ENCODE results near the gene CNNM4.
"Not testable (repeated sequence)": the region's sequence is repeated elsewhere in the genome, so short reads cannot be mapped to it uniquely, and the experiment has no call there.

Gene CNNM4

GRCh38 chr2:96795076-96795475 lies 34.4 kb downstream of the CNNM4 start:
- no peak for DNase-seq

GRCh38 chr2:96796497-96796896 lies 35.8 kb downstream of the CNNM4 start:
- not testable (repeated sequence) for DNase-seq

DNA sequence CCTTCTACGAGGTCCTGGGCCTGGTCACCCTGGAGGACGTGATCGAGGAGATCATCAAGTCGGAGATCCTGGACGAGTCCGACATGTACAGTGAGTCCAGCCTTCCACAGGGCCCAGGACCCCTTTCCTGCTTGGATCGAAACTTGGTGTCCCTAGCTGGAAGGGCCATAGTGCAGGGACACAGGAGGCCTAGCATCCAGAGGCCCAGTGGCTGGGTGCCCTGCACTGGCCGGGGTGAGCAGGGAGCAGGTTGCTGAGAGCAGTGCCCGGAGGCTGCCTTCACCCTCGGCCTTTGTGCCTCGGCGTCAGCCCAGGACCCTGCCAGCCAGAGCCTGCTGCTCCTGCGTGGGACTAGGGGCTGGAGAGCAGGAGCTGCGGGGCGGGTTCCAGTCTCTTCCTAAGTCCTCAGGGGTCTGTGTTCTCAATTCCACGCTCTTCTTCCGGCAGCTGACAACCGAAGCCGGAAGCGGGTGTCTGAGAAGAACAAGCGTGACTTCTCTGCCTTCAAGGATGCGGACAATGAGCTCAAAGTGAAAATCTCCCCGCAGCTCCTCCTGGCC lies 36.4 kb downstream of the CNNM4 start:
- no peak for DNase-seq

DNA sequence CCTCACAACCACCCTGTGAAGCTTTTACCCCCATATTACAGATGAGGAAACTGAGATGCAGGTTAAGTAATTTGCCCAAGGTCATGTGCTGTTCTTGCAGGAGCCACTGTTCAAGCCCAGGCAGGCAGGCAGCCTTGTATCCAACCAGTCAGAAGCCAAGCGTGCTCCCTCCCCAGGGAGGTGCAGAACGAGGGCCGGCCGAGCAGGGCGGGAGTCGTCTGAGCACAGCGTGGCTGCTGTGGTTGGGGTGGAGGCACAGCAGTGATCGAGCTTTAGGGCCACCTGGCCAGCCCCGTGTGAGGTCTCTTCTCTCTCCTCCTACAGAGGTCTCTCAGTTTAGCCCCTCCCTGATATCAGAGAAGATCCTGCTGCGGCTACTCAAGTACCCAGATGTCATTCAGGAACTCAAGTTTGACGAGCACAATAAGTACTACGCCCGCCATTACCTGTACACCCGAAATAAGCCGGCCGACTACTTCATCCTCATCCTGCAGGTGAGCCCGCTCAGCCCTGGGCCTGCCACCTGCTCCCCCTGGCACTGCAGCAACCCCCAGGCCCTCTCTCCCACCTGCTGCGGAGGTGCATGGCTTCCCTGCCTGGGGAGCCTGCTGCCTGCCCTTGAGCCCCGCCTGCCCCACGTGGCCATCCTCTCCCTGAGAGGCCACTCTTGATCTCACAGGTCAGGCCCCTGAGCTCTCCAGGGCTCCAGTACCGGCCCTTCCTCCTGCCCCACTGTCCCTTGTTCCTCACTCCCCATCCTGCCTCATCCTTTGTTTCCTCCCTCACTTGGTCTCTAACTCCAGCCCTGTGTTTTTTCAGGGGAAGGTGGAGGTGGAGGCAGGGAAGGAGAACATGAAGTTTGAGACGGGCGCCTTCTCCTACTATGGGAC lies 38.3 kb downstream of the CNNM4 start:
- DNase-seq = no peak

DNA sequence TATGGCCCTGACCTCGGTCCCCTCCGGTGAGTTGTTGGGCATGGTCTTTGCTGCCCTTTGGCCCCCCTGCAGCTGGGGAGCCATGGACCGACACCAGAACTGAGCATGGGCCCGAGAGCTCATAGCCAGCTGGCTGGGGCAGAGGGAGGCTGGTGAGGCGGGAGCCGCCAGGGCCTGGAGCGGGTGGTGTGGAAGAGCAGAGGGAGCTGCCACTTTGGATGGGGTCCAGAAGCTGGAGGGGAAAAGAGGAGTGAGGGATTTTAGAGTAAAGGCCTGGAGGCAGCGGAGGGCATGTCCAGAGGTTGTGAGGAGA lies 38.9 kb downstream of the CNNM4 start:
- no peak for DNase-seq

- peak; percentile 62 for DNase-seq
Observed at GRCh38 chr2:96800061-96801004, 39.6 kb downstream of the CNNM4 start.

- peak; percentile 82 for DNase-seq
Observed at GRCh38 chr2:96801005-96801785, 40.5 kb downstream of the CNNM4 start.

DNA sequence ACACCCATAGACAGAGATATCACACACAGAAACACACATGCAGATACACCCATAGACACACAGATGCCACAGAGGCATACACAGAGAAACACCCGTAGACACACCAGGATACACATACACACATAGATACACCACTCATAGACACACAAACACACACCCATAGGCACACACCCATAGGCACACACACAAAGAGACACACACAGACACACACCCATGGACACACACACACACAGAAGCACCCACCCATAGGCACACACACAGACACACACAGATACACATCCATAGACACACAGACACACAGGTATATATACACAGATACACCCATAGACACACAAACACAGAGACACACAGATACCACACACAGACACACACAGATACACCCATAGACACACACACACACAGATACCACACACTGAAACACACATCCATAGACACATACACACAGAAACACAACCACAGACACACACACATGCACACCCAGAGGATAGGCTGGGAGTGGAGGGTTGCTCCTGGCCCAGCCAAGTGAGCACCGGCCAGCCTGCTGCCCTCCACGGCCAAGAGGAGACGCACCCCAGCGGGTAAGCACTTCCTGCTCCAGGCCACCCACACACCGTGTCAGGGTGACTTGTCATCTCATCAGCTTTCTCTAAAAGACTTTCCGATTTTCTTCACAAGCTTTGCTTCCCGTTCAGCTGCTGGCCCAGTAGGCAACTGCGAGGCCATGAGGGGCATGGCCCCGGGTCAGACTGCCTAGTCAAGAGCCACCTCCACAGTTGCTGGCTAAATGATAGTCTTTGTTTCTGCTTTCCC lies 41.3 kb downstream of the CNNM4 start:
- DNase-seq = no peak

GRCh38 chr2:96802721-96803120 lies 42.0 kb downstream of the CNNM4 start:
- no peak for DNase-seq

DNA sequence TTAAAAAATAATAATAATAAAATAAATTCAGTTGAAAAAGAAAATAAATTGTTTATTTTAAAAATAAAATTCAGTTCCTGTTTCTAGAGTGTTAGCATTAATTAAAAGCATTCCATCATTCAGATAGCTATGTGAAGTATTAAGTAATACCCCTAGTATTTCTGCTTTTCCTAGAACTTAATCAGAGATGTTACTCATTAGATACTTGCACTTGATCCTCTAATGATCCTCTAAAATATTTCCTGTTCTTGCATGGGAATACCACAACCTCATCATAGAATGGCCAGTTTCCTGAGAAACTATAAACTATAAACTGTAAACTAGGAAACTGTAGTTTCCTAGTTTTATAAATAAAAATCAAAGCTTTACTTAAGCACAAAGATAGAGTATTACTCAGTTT lies 44.3 kb downstream of the CNNM4 start:
- no peak for DNase-seq

DNA sequence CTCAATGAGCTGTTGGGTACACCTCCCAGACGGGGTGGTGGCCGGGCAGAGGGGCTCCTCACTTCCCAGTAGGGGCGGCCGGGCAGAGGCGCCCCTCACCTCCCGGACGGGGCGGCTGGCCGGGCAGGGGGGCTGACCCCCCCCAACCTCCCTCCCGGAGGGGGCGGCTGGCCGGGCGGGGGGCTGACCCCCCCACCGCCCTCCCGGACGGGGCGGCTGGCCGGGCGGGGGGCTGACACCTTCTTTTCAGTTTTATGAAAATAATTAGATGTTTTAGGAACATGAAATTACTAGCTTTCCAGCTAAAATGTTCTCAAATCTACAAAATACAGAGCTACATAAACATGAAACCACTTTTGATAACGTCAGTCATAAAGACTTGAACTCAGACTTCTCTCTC lies 45.2 kb downstream of the CNNM4 start:
- DNase-seq = not testable (repeated sequence)

DNA sequence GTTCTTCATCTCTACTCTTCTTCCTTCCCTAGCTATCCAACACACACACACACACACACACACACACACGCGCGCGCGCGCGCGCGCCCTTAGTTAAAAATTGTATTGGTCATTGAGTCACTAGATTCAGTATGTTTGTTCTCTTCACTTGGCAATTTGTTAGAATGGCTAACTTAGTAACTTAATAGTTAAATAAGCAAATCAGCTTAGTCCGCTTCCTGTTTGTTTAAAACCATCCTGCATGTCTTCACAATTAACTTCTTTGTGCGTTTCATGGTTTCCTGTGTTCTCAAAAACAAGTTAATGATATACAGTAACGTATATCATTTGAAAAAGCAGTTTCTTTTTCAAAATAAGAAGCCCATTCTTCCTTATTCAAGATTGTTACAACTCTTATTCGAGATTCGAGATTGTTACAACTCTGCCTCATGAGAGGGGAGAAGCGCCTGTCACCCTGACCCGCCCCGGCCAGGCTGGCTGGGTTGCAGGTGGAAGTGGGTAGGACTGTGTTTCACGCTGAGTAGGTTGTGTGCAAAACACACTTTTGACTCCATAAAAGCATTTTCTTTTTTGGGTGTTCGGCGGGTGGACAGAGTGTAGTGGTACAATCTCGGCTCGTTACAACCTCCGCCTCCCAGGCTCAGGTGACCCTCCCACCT lies 45.9 kb downstream of the CNNM4 start:
- no peak for DNase-seq

- no peak for DNase-seq
Observed at GRCh38 chr2:96807127-96807471, 46.4 kb downstream of the CNNM4 start.

- no peak for DNase-seq
Observed at GRCh38 chr2:96808176-96808837, 47.6 kb downstream of the CNNM4 start.

DNA sequence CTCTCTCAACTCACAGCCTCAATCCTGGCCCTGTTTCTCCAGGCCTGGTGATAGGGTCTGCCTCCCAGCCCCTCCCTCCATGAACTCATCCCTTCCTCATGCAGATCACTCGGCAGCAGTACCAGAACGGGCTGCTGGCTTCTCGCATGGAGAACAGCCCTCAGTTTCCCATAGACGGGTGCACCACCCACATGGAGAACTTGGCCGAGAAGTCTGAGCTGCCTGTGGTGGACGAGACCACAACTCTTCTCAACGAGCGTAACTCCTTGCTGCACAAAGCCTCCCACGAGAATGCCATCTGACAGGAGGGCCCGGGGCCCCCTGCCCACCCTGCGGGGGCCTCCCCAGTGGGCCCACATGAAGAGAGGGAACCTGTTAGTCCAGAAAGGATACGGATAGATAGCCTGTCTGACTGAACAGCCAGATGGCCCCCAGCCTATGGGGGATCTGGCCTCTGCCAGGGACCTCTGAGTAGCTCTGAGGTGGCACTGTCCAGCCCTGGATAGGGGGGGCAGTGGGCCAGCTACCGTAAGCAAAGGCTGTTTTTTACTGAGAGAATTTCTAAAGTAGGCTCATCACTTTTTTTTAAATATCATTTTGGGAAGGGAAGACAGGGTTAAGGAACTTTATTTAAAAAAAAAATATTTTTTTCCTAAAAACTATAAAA lies 48.6 kb downstream of the CNNM4 start:
- DNase-seq = no peak

DNA sequence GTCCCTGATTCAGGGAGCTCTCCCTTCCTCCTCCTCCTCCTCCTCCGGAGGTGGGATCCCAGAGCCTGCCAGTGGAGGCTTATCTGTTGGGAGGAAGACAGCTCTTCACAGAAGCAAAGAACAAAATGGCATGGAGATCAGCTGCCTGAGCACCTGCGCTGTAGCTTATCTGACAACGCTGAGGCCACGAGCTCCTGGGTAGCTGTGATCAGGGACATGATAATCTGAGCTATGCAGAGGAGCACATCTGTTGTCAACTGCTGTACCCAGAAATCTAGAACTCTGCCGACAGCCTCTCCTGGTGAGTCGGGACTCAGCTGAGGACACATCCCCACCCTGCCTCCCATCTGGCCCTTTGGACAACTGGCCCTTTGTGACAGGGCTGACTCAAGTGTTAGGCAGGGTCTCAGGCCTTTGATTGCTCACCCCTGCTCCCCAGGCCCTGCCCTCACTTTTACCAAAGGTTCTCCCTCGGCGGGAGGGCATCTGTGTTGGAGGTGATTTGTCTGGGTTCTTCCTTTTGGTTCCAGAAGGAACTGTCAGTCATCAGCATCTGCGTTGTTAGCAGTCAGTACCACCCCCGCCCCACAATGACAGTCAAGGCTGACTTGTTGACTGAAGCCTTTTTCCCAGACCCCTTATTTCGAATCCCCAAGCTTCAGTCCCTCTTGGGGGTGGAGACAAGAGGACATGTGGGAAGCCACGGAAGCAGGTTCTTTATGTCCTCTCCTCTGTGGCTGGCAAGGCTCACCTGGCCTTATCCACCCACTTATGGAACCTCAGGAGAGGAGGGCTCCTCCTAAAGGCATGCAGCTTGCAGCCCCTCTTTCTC lies 49.5 kb downstream of the CNNM4 start:
- peak; percentile 36 for DNase-seq

- DNase-seq = no peak
Observed at GRCh38 chr2:96810783-96811192, 50.1 kb downstream of the CNNM4 start.

DNA sequence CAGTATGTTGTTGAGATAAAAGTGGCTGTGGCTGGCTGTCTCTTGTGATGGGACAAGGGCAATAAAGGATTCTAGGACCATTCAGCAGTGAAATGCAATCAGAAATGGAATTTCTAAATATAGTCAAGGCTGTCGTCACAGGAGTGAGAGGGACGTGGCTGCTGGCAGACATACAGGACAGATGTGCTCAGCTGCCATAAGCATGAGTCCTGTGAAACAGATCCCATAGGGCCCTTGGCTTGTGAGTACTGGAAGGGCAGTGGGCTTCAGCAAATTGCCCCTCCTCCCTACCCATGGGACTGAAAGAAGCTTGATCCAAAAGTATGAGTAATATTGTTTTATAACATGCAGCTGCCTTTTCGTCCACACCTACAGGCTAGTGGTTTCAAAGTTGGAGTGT lies 51.2 kb downstream of the CNNM4 start:
- no peak for DNase-seq

GRCh38 chr2:96813656-96814055 lies 53.0 kb downstream of the CNNM4 start:
- no peak for DNase-seq

All from hematopoietic multipotent progenitor cell treated with erythropoietin and hydrocortisone succinate and interleukin-3 and kit ligand, for 4 days (in vitro differentiated cells).